T-helper 2 cell treated with Interferon-gamma antibody and Interleukin-4, amounts not matched to agents 100 ng/mL and 5 ng/mL, for 36 hours (primary cell): ENCODE results near the gene VPS16. TPM values are rescaled to one million over a fixed set of nuclear protein-coding genes. Genes with fewer than 3 reads are reported as not detected.
"Not testable (repeated sequence)": the region's sequence is repeated elsewhere in the genome, so short reads cannot be mapped to it uniquely, and the experiment has no call there.

ENCODE experiments used
- intact Hi-C: fragments of 100-400 bp; cut with micrococcal nuclease; formaldehyde crosslinking; loops from one replicate; pipeline ENCODE4 v1.15.1; 2023
- total RNA-seq: library from RNA; stranded (reverse); gene quantifications from 2 replicates; pipeline ENCODE4 v1.2.3, GENCODE V29; 2022

The VPS16 gene
- total RNA-seq, 1 donor from 2014 or later = 47.4 TPM

DNA sequence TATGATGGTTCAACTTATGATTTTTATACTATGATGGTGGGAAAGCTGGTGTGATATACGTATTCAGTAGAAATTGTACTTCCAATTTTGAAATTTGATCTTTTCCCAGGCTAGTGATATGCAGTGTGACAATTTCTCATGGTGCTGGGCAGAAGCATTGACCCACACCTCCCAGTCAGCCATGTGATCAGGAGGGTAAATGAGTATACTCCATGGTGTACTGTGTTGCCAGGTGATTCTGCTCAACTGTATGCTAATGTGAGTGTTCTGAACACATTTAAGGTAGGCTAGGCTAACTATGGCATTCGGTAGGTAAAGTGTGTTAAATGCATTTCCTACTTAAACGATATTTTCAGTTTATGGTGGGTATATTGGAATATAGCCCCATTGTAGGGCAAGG lies 51.8 kb downstream of the VPS16 start:
- intact Hi-C loops = no loop called here

DNA sequence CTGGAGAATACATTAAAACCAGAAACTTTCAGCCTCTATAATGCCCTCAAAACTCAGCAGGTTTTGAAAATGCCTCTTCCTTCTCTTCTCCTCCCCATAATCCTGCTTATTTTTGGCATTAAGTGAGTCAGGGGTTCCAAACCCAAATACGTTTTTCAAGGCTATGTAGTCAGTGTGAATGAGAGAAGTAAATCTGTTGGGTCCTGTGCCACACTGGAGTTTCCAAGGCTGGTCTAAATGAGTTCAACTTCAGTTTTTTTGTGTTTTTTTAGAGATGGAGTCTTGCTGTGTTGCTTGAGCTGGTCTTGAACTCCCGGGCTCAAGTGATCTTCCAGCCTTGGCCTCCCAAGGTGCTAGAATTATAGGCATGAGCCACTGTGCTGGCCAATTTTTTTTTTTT lies 53.7 kb downstream of the VPS16 start:
- intact Hi-C loops = no loop called here

DNA sequence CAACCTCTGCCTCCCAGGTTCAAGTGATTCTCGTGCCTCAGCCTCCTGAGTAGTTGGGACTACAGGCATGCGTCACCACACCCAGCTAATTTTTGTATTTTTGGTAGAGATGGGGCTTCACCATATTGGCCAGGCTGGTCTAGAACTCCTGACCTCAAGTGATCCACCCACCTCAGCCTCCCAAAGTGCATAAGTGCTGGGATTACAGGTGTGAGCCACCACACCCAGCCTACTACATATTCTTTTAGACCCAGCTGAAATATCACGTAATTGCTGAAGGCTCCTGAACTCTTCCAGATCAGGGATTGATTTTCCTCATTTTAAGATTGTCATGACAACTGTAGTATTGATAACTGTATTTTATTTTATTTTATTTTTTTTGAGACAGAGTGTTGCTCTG lies 54.6 kb downstream of the VPS16 start:
- intact Hi-C loops = not testable (repeated sequence)

DNA sequence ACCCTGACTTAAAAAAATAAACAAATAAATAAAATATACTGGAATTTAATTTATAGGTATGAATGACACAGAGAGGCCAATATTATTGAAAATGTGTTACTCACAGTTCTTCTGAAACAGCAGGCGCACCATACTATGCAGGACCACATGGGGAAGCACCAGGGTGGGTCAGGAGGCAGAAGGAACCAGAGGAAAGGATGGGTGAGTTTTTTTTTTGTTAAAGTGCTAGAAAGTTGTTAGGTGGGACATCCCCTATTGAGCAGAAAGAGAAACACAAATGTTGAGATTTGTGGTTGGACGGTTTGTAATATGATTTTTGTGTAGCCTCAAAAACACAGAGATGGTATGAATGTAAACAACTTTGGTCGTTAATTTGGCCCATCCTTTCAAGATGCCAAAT lies 58.7 kb downstream of the VPS16 start:
- intact Hi-C loops = no loop called here

DNA sequence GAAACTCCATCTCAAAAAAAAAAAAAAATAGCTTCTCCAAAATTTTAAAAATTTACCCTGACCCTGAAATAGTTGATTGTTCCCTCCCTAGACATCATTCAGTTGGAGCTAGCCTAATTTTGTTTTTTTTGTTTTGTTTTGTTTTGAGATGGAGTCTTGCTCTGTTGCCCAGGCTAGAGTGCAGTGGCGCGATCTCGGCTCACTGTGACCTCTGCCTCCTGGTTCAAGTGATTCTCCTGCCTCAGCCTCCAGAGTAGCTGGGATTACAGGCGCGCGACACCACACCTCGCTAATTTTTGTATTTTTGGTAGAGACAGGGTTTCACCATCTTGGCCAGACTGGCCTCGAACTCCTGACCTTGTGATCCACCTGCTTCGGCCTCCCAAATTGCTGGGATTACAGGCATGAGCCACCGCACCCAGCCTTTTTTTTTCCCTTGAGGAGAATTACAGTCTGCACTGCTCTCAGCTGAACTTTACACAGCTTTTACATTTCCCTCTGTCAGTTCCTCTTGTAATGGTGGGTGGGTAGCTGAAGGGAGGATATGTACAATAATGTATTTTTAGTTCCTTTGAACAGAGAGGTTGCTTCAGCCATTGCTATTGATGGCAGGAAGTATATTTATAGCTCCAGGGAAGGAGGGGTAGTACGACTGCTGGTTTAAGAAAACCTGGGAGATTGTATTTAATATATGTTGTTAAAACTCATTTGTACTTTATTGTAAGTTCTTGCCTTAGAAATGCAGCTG lies 60.5 kb downstream of the VPS16 start:
- intact Hi-C loops = no loop called here

DNA sequence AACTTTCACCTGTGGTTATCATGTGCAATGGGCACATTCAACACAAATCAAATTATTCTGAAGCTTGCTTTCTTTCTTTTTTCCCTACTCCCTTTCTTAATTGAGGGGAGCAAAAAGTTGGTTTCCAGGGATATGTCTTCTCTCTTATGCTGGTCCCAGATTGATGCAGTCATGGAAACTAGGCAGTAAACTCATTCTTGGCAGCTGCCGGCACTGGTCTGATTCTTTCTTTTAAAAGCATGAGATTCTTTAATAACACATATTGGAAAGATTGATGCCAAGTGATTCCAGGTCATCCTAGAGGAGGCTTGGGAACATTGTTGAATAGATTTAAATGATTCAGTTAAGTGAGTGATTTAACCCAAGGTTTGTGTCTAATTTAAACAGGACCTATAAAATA lies 61.7 kb downstream of the VPS16 start:
- intact Hi-C loops = no loop called here

DNA sequence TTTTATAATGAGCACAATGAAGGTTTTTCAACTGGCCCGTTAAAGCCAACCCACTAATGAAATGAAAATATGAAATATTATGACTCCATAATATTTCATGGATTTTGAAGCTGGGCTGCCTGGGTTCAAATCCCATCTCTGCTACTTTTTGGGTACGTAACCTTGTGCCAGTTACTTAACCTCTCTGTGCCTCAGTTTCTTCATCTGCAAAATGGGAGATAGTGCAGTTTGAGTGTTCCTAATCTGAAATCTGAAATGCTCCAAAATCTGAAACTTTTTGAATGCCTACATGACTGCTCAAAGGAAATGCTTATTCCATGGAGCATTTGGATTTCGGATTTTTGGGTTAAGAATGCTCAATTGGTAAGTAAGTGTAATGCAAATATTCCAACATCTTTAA lies 62.3 kb downstream of the VPS16 start:
- intact Hi-C loops = no loop called here

DNA sequence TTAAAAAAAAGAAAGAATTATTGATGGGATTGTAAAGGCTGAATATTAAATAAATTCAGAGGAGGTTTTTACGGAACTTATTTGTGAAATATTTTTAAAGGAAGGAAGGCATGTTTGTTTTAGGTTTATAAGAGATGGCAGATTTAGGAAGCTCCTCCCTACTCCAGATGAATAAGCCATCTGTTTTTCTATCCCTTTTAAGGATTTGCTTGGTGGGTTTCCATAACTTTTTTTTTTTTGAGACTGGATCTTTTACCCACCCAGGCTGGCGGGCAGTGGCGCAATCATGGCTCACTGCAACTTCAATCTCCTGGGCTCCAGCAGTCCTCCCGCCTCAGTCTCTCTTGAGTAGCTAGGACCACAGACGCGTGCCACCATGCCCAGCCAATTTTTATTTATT lies 63.1 kb downstream of the VPS16 start:
- intact Hi-C loops = no loop called here

DNA sequence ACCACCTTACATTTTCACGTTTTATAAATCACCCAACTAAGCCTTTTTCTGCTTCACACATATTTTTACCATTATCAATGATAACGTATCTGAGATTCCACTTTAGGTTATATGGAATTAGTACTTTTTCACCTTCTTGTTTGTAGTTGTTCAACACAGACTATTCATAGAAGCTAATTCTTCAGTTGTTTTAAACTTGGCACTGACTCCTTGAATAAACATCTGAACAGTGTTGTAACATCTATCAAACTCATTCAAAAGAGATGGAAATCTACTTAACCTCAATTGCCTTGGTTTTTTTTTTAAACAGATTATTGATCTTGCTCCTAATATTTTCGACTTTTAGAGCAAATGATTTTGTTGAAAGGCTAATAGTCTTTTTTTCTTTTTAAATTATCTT lies 67.0 kb downstream of the VPS16 start:
- intact Hi-C loops = no loop called here

DNA sequence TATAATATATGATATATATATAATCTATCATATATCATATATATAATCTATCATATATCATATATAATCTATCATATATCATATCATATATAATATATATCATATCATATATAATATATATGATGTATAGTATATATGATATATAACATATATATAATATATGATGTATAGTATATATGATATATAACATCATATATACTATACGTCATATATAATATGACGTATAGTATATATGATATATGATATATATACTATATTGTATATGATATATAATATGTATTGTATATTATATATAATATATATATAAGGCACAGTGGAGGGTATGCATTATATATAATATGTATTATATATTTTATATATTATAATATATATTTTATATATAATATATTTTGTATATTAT lies 69.4 kb downstream of the VPS16 start:
- intact Hi-C loops = loop anchor here (10.0 kb wide), 1 partner anchor 75 kb away; no protein-coding TSS in a partner anchor

DNA sequence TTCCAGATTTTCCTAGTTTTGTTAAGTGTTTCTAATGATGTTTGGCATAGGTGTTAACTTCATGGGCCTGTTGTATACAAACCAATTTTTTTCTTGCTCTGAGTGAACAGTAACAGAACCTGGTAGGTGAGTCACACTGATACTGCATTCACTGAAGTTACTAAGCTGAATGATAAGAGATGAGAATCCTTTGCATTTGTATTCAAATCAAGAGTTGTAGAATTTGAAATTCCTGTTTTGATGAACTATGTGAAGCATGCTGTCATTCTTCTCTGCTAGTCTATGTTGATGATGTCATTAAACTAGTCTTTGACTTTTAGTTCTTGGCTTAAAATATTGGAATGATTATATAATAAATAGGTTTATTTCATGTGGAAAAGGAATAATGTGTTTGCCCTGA lies 70.7 kb downstream of the VPS16 start:
- intact Hi-C loops = loop anchor here (10.0 kb wide), 1 partner anchor 74 kb away; no protein-coding TSS in a partner anchor

DNA sequence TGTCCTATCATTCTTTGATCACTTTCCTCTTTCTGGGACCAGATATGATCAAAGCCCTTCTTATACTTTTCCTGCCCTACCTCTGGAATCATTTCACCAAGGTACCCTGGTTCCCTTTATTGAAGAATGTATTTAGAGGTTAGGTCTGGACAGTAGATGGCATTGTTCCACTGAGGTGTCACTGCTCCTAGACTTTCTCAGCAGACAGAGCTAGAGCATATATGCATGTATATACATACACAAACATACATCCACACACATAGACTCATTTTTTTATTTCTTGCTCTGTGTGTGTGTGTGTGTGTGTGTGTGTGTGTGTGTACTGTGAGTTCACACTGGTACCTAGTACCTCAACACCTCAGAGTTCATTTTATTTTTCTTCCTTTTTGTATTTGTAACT lies 73.6 kb downstream of the VPS16 start:
- intact Hi-C loops = loop anchor here (10.0 kb wide), 1 partner anchor 71 kb away; no protein-coding TSS in a partner anchor

Other genes starting within 250 kb of the VPS16 start
- gene NOP56, start 188.1 kb upstream of the VPS16 start, total RNA-seq = 478 and 501 TPM in 2 replicates
- 105 and 109 TPM in 2 replicates for gene IDH3B, start 176.5 kb upstream of the VPS16 start, total RNA-seq
- 3.3 and 3.7 TPM in 2 replicates for gene EBF4, start 148.0 kb upstream of the VPS16 start, total RNA-seq
- gene CPXM1, start 40.1 kb upstream of the VPS16 start, total RNA-seq = 0.39 and 0.45 TPM in 2 replicates
- not detected in 2 replicates for gene C20orf141, start 25.8 kb upstream of the VPS16 start, total RNA-seq
- gene TMEM239, start 24.4 kb upstream of the VPS16 start, total RNA-seq = not detected in 2 replicates
- gene PCED1A, start 90 bp upstream of the VPS16 start, total RNA-seq = 22.0 and 23.4 TPM in 2 replicates
- gene PTPRA, start 32.7 kb downstream of the VPS16 start, total RNA-seq = 65.4 and 70.2 TPM in 2 replicates
- gene GNRH2, start 202.9 kb downstream of the VPS16 start, total RNA-seq = 0.89 and 1.7 TPM in 2 replicates
- gene MRPS26, start 205.3 kb downstream of the VPS16 start, total RNA-seq = 42.2 and 43.9 TPM in 2 replicates
- not detected in 2 replicates for gene OXT, start 230.9 kb downstream of the VPS16 start, total RNA-seq
- gene AVP, start 244.0 kb downstream of the VPS16 start, total RNA-seq = not detected in 2 replicates